MV-4-11 (cell line): Measurements from ENCODE around the gene HOXB3.

ENCODE experiments used
- DNase-seq: peaks from one replicate; lab custom pipeline; 2025; lab: John Stamatoyannopoulos, UW

Gene HOXB3

GRCh38 chr17:48612456-48612853 is 22.4 kb upstream of the HOXB3 start:
- no peak for DNase-seq

- DNase-seq: no peak
Measured at GRCh38 chr17:48611681-48612455, 21.8 kb upstream of the HOXB3 start.

- peak; percentile 10 for DNase-seq
Measured at GRCh38 chr17:48611213-48611612, 21.2 kb upstream of the HOXB3 start.

GRCh38 chr17:48610282-48611211 is 20.5 kb upstream of the HOXB3 start, which contains the start of gene HOXB7:
Gene HOXB7 (minus strand): TSS chr17:48611017. CDS start chr17:48610918, 99 bp downstream.
- peak; percentile 11 for DNase-seq

- no peak for DNase-seq
Measured at GRCh38 chr17:48609759-48610281, 19.8 kb upstream of the HOXB3 start.

GRCh38 chr17:48609033-48609432 is 19.0 kb upstream of the HOXB3 start:
- no peak for DNase-seq

- no peak for DNase-seq
Measured at GRCh38 chr17:48608494-48608834, 18.4 kb upstream of the HOXB3 start.

- no peak for DNase-seq
Measured at GRCh38 chr17:48606892-48607614, 17.0 kb upstream of the HOXB3 start.

- DNase-seq: no peak
Measured at GRCh38 chr17:48605991-48606891, 16.2 kb upstream of the HOXB3 start.

- no peak for DNase-seq
Measured at GRCh38 chr17:48605409-48605919, 15.4 kb upstream of the HOXB3 start.

GRCh38 chr17:48604770-48605329 is 14.8 kb upstream of the HOXB3 start, which contains the start of gene HOXB6:
Gene HOXB6 (minus strand): TSS chr17:48604986. CDS start chr17:48598150, 6,836 bp downstream.
- no peak for DNase-seq

- no peak for DNase-seq
Measured at GRCh38 chr17:48603959-48604769, 14.1 kb upstream of the HOXB3 start.

GRCh38 chr17:48601539-48602425 is 11.7 kb upstream of the HOXB3 start:
- DNase-seq: no peak

- no peak for DNase-seq
Measured at GRCh38 chr17:48601207-48601538, 11.1 kb upstream of the HOXB3 start.

- no peak for DNase-seq
Measured at GRCh38 chr17:48600244-48601098, 10.4 kb upstream of the HOXB3 start.

- DNase-seq: no peak
Measured at GRCh38 chr17:48599354-48599753, 9.3 kb upstream of the HOXB3 start.

GRCh38 chr17:48598736-48599135 is 8.7 kb upstream of the HOXB3 start:
- DNase-seq: no peak
